ENCODE results near the gene COL27A1. TPM values are rescaled to one million over a fixed set of nuclear protein-coding genes. Genes with fewer than 3 reads are reported as not detected.

Gene COL27A1
- total RNA-seq, 1 donor from 2014 or later = 13.0 TPM

DNA sequence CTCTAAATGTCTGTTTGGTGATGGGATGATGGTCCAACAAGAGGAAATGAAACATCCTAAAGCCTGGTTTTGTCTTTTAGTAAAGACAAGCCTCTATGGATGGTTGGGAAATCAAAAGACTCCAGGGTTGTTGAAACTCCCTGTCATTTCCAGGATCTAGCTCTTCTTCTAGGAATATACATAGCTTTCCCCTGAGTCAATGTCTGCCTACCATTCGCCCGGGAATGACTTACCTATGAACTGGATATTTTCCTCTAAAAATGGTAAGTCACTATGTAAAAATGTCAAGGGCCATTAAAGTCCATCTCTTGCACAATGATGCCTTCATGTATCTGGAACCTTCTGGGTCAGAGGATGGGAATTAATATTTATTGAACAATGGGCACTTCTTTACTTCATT, 45.2 kb upstream of the COL27A1 start:
- TF ChIP-seq, protein P1, sequence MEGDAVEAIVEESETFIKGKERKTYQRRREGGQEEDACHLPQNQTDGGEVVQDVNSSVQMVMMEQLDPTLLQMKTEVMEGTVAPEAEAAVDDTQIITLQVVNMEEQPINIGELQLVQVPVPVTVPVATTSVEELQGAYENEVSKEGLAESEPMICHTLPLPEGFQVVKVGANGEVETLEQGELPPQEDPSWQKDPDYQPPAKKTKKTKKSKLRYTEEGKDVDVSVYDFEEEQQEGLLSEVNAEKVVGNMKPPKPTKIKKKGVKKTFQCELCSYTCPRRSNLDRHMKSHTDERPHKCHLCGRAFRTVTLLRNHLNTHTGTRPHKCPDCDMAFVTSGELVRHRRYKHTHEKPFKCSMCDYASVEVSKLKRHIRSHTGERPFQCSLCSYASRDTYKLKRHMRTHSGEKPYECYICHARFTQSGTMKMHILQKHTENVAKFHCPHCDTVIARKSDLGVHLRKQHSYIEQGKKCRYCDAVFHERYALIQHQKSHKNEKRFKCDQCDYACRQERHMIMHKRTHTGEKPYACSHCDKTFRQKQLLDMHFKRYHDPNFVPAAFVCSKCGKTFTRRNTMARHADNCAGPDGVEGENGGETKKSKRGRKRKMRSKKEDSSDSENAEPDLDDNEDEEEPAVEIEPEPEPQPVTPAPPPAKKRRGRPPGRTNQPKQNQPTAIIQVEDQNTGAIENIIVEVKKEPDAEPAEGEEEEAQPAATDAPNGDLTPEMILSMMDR (IDR thresholded peaks at IDR 0.05) = no peak
- Histone ChIP-seq H3K36me3 (no peaks in the 10 kb centered on the region), H3K27me3 (ENCODE audit: low read depth) (no peaks in the 10 kb centered on the region), H3K27ac (no peak overlapping the region), H3K4me3 (no peak overlapping the region), H3K4me1 (peaks cover 7% of the 10 kb centered on the region), H3K9me3 (no peaks in the 10 kb centered on the region)
- DNase-seq (no peak), ATAC-seq (no peak)
- intact Hi-C loops (cut with DNase I) = no loop called here

DNA sequence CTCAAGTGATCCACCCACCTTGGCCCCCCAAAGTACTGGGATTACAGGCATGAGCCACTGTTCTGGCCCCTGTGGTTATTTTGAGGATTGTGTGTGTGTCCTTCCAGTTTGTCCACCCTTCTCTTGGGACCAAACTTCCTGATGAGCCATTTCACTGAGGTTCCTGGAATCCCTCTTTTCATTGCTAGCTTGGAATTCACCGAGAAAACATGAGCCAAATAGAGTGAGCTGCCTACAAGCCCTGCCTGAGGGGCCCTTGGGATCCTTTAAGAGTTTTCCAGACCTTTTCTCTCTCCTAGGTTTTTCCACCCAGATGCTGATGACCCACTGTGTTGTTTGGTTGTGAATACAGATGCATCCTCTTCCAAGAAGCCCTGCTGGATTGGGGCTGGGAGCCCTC, 43.0 kb upstream of the COL27A1 start:
- no peak overlapping the region for H3K27ac ChIP-seq
- peaks cover 3% of the 10 kb centered on the region for H3K27me3 ChIP-seq (ENCODE audit: low read depth)
- H3K4me3 ChIP-seq = no peak overlapping the region
- TF ChIP-seq, protein P1 (IDR thresholded peaks at IDR 0.05) = no peak
- no peaks in the 10 kb centered on the region for H3K9me3 ChIP-seq
- H3K4me1 ChIP-seq = peaks cover 9% of the 10 kb centered on the region
- ATAC-seq (no peak), DNase-seq (no peak)
- intact Hi-C loops (cut with DNase I) = no loop called here
- no peaks in the 10 kb centered on the region for H3K36me3 ChIP-seq

DNA sequence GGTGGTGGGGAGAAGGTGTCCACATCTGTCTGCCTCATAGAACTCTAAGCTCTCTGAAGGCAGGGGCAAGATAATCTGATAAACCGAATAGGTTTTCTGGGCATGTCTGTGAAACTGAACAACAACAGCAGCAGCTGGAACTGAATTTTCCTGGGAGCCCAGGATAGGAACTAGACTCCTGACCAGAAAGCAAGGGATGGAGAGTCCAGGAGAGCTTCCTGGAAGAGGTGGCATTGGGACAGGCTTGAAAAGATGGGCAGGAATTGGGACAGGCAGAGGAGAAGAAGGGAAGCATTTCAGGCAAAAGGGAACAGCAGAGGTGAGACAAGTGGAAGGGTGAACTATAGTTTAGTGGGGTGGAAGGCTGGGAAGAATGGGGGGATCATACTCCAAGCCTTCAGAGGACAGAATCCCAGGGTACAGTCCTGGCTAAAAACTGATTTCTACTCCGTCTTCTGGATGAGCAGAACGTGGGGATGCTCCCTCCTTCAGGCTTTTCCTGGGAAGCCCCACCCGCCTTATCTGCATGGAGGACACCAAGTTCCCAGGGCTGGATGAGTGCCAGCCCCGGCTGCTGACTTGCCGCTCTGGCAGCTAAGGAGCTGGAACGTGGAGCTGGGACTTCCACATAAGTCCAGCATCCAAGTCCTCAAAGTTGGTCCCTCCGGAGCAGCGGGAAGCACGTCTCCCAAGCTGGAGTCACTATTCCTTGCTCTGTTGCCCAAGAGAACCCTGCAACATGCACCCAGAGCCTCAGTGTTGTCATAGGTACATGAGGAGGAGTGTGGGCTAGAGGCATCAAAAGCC, 42.4 kb upstream of the COL27A1 start:
- no peak overlapping the region for H3K4me3 ChIP-seq
- no peaks in the 10 kb centered on the region for H3K36me3 ChIP-seq
- ATAC-seq (no peak), DNase-seq (peak; percentile 70)
- peaks cover 13% of the 10 kb centered on the region for H3K4me1 ChIP-seq
- peaks cover 3% of the 10 kb centered on the region for H3K27me3 ChIP-seq (ENCODE audit: low read depth)
- H3K9me3 ChIP-seq = no peaks in the 10 kb centered on the region
- TF ChIP-seq, protein P1 (IDR thresholded peaks at IDR 0.05) = no peak
- no peak overlapping the region for H3K27ac ChIP-seq
- intact Hi-C loops (cut with DNase I) = no loop called here

DNA sequence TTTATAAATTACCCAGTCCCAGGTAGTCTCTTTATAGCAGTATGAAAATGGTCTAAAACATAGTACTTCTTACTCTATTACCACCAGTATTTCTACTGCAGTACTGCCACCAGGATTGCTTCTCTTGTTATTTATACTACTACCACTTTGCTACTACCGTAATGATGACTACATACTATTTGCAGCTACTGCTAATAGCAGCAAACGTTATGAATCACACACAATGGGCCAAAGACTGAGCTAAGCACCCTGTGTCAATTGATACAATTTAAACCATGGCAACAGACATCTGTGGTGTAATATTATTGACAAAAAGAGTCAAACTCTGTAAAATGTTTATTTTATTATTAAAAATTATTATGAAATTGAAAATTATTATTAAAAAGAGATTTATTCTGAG, 41.0 kb upstream of the COL27A1 start:
- Histone ChIP-seq H3K9me3 (no peaks in the 10 kb centered on the region), H3K4me1 (peaks cover 21% of the 10 kb centered on the region), H3K36me3 (no peaks in the 10 kb centered on the region), H3K27ac (no peak overlapping the region), H3K4me3 (no peak overlapping the region), H3K27me3 (ENCODE audit: low read depth) (peaks cover 3% of the 10 kb centered on the region)
- TF ChIP-seq, protein P1 (IDR thresholded peaks at IDR 0.05) = no peak
- ATAC-seq (no peak), DNase-seq (no peak)
- intact Hi-C loops (cut with DNase I) = no loop called here

DNA sequence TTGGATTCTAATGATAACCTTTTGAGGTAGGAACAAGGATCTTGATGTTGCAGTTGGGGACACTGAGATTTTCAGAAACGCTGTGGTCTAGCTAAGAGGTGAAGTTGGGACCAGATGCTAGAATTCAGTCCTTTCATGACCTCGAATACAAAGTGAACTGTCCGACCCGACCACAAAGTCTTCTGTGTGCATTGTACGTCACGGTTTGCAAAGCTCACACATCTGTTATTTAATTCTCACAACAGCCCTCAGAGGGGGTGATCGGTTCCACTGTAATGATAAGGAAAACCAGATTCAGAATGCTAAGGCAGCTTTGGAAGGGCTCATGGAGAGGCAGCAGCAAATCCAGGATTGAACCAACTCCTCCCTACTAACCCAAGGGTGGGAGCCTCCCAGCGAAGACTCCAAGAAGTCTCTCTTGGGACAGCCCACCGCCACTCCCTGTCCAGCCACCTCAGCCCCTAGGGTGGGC, 39.6 kb upstream of the COL27A1 start:
- no peak overlapping the region for H3K27ac ChIP-seq

More for the DNA sequence above, 39.6 kb upstream of the COL27A1 start:
- peaks cover 3% of the 10 kb centered on the region for H3K27me3 ChIP-seq (ENCODE audit: low read depth)
- DNase-seq = no peak
- H3K36me3 ChIP-seq = no peaks in the 10 kb centered on the region
- no peak overlapping the region for H3K4me3 ChIP-seq
- TF ChIP-seq, protein P1 (IDR thresholded peaks at IDR 0.05) = no peak
- peaks cover 21% of the 10 kb centered on the region for H3K4me1 ChIP-seq
- ATAC-seq = no peak
- H3K9me3 ChIP-seq = no peaks in the 10 kb centered on the region
- intact Hi-C loops (cut with DNase I) = no loop called here
